Measurements from ENCODE around the gene CDH4.

CDH4 gene

GRCh38 chr20:61325718-61326117 lies 73.7 kb downstream of the CDH4 start:
- no peak for DNase-seq (ENCODE audit: low read depth, low spot score)

- DNase-seq (ENCODE audit: low read depth, low spot score) = no peak
These were observed 77.0 kb downstream of the CDH4 start for GRCh38 chr20:61328911-61329558.

- DNase-seq (ENCODE audit: low read depth, low spot score) = no peak
These were observed 78.4 kb downstream of the CDH4 start for GRCh38 chr20:61330441-61330840.

- no peak for DNase-seq (ENCODE audit: low read depth, low spot score)
These were observed 79.5 kb downstream of the CDH4 start for GRCh38 chr20:61331543-61331942.

- no peak for DNase-seq (ENCODE audit: low read depth, low spot score)
These were observed 80.2 kb downstream of the CDH4 start for GRCh38 chr20:61332016-61332975.

- no peak for DNase-seq (ENCODE audit: low read depth, low spot score)
These were observed 81.5 kb downstream of the CDH4 start for GRCh38 chr20:61333484-61334108.

- DNase-seq (ENCODE audit: low read depth, low spot score) = no peak
These were observed 88.1 kb downstream of the CDH4 start for GRCh38 chr20:61340157-61340556.

- DNase-seq (ENCODE audit: low read depth, low spot score) = no peak
These were observed 89.5 kb downstream of the CDH4 start for GRCh38 chr20:61341605-61342004.

- DNase-seq (ENCODE audit: low read depth, low spot score) = no peak
These were observed 91.9 kb downstream of the CDH4 start for GRCh38 chr20:61343934-61344333.

GRCh38 chr20:61345656-61346055 lies 93.6 kb downstream of the CDH4 start:
- no peak for DNase-seq (ENCODE audit: low read depth, low spot score)

GRCh38 chr20:61346996-61347395 lies 94.9 kb downstream of the CDH4 start:
- no peak for DNase-seq (ENCODE audit: low read depth, low spot score)

- DNase-seq (ENCODE audit: low read depth, low spot score) = no peak
These were observed 95.4 kb downstream of the CDH4 start for GRCh38 chr20:61347443-61347842.

- no peak for DNase-seq (ENCODE audit: low read depth, low spot score)
These were observed 97.5 kb downstream of the CDH4 start for GRCh38 chr20:61349447-61350165.

GRCh38 chr20:61350500-61351250 lies 98.6 kb downstream of the CDH4 start:
- no peak for DNase-seq (ENCODE audit: low read depth, low spot score)

- DNase-seq (ENCODE audit: low read depth, low spot score) = no peak
These were observed 100.5 kb downstream of the CDH4 start for GRCh38 chr20:61352346-61353260.

GRCh38 chr20:61353261-61354000 lies 101.4 kb downstream of the CDH4 start:
- DNase-seq (ENCODE audit: low read depth, low spot score) = no peak

GRCh38 chr20:61354001-61354390 lies 101.9 kb downstream of the CDH4 start:
- no peak for DNase-seq (ENCODE audit: low read depth, low spot score)

GRCh38 chr20:61354501-61354900 lies 102.4 kb downstream of the CDH4 start:
- DNase-seq (ENCODE audit: low read depth, low spot score) = no peak

GRCh38 chr20:61354901-61355495 lies 102.9 kb downstream of the CDH4 start:
- no peak for DNase-seq (ENCODE audit: low read depth, low spot score)
